GM19438 (cell line): Measurements from ENCODE around the gene SCO2.
"Not testable (repeated sequence)": the region's sequence is repeated elsewhere in the genome, so short reads cannot be mapped to it uniquely, and the experiment has no call there.

ENCODE experiments used
- ATAC-seq: cut with Tn5 transposase; IDR thresholded peaks from one replicate; pipeline ENCODE4 v1.9.1; 2021; ENCODE audit warnings: low read depth; ENCODE audit not compliant: unreplicated experiment

SCO2 gene

GRCh38 chr22:50522208-50522805 lies 3.1 kb downstream of the SCO2 start:
- ATAC-seq: no peak

GRCh38 chr22:50521710-50522109 lies 3.7 kb downstream of the SCO2 start:
- ATAC-seq: no peak

- ATAC-seq: no peak
Observed at GRCh38 chr22:50520826-50521453, 4.5 kb downstream of the SCO2 start.

GRCh38 chr22:50520184-50520583 lies 5.2 kb downstream of the SCO2 start:
- not testable (repeated sequence) for ATAC-seq

GRCh38 chr22:50519151-50519550 lies 6.2 kb downstream of the SCO2 start:
- ATAC-seq: no peak

GRCh38 chr22:50518606-50519005 lies 6.8 kb downstream of the SCO2 start:
- no peak for ATAC-seq

GRCh38 chr22:50517495-50518260 lies 7.7 kb downstream of the SCO2 start:
- no peak for ATAC-seq

- no peak for ATAC-seq
Observed at GRCh38 chr22:50516891-50517290, 8.5 kb downstream of the SCO2 start.

- no peak for ATAC-seq
Observed at GRCh38 chr22:50516068-50516467, 9.3 kb downstream of the SCO2 start.

- no peak for ATAC-seq
Observed at GRCh38 chr22:50513175-50513574, 12.2 kb downstream of the SCO2 start.

- ATAC-seq: no peak
Observed at GRCh38 chr22:50508897-50509296, 16.5 kb downstream of the SCO2 start.

GRCh38 chr22:50507991-50508884 lies 17.2 kb downstream of the SCO2 start, which contains the start of gene NCAPH2:
TSS of gene NCAPH2 (plus strand) at chr22:50508224. CDS start at chr22:50508338, 114 bp downstream.
- ATAC-seq: peak; percentile 55

- ATAC-seq: peak; percentile 56
Observed at GRCh38 chr22:50507421-50507990, 17.9 kb downstream of the SCO2 start, which contains the start of gene LMF2. TSS of gene LMF2 (minus strand) at chr22:50507702. CDS start at chr22:50507675, 27 bp downstream.

GRCh38 chr22:50506611-50507420 lies 18.6 kb downstream of the SCO2 start:
- ATAC-seq: peak; percentile 11

- no peak for ATAC-seq
Observed at GRCh38 chr22:50505776-50506610, 19.4 kb downstream of the SCO2 start.

- no peak for ATAC-seq
Observed at GRCh38 chr22:50505276-50505775, 20.1 kb downstream of the SCO2 start.

- no peak for ATAC-seq
Observed at GRCh38 chr22:50504369-50505211, 20.8 kb downstream of the SCO2 start.
